Hematopoietic multipotent progenitor cell treated with erythropoietin and hydrocortisone succinate and interleukin-3 and kit ligand, for 8 days (in vitro differentiated cells): Measurements from ENCODE around the gene RGS12.
"Not testable (repeated sequence)": the region's sequence is repeated elsewhere in the genome, so short reads cannot be mapped to it uniquely, and the experiment has no call there.

Source experiments
- DNase-seq: peaks from one replicate; pipeline ENCODE4 v3.0.0-alpha.2; 2015

Gene RGS12

GRCh38 chr4:3297066-3297859 is 4.4 kb downstream of the RGS12 start:
- DNase-seq: no peak

GRCh38 chr4:3299122-3299975 is 6.5 kb downstream of the RGS12 start:
- no peak for DNase-seq

GRCh38 chr4:3299976-3300671 is 7.3 kb downstream of the RGS12 start:
- DNase-seq: no peak

GRCh38 chr4:3300882-3301281 is 8.1 kb downstream of the RGS12 start:
- not testable (repeated sequence) for DNase-seq

- DNase-seq: no peak
Measured at GRCh38 chr4:3301450-3302172, 8.8 kb downstream of the RGS12 start.

- DNase-seq: no peak
Measured at GRCh38 chr4:3302173-3302785, 9.5 kb downstream of the RGS12 start.

- no peak for DNase-seq
Measured at GRCh38 chr4:3302786-3303564, 10.2 kb downstream of the RGS12 start.

- no peak for DNase-seq
Measured at GRCh38 chr4:3303565-3303824, 10.7 kb downstream of the RGS12 start.

- DNase-seq: no peak
Measured at GRCh38 chr4:3303923-3304710, 11.3 kb downstream of the RGS12 start.

- DNase-seq: no peak
Measured at GRCh38 chr4:3304831-3305609, 12.2 kb downstream of the RGS12 start.

- DNase-seq: peak; percentile 68
Measured at GRCh38 chr4:3305610-3306371, 13.0 kb downstream of the RGS12 start.

- DNase-seq: no peak
Measured at GRCh38 chr4:3306450-3306849, 13.6 kb downstream of the RGS12 start.

- DNase-seq: no peak
Measured at GRCh38 chr4:3307060-3307459, 14.2 kb downstream of the RGS12 start.

- DNase-seq: no peak
Measured at GRCh38 chr4:3307486-3307885, 14.7 kb downstream of the RGS12 start.

GRCh38 chr4:3307891-3308575 is 15.2 kb downstream of the RGS12 start:
- DNase-seq: no peak

- no peak for DNase-seq
Measured at GRCh38 chr4:3308691-3309090, 15.9 kb downstream of the RGS12 start.

GRCh38 chr4:3310301-3311094 is 17.7 kb downstream of the RGS12 start:
- no peak for DNase-seq

GRCh38 chr4:3311095-3311372 is 18.2 kb downstream of the RGS12 start:
- DNase-seq: no peak
